D721Med (cell line): ENCODE results near the gene AFF3.

Experiments used
- DNase-seq: peaks from one replicate; pipeline ENCODE4 v3.0.0; 2011; ENCODE audit warnings: low spot score; ENCODE audit not compliant: insufficient read length
- FAIRE-seq: peaks from 2 replicates; lab custom pipeline; 2011; peaks lifted over from hg19 to GRCh38; lab: Jason Lieb, UNC
- TF ChIP-seq, protein P1 (sequence below): IDR thresholded peaks from 2 replicates; pipeline ENCODE4 v1.5.1; 2012; ENCODE audit warnings: mild to moderate bottlenecking, control low read depth; ENCODE audit not compliant: insufficient read depth; ENCODE audit errors: missing control alignments

The AFF3 gene

DNA sequence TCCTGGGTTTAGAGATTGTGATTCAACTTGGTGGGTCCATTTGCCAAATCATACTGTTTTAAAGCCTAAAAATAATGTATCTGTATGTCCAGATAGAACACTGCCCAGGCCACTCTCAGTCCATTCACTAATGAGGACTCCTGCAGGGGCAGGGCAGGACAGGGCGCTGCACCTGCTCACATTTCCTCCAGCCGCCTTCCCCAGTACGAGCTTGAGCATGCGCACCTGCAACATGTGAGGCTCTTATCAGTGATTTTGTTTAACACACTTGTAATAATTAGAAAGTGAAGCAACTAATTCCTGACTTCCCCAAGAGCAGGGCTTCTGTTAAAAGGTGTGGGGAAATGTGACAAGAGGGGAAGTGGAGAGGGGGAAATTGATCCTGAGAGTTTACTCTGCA, 89.7 kb downstream of the AFF3 start:
- TF ChIP-seq, protein P1, sequence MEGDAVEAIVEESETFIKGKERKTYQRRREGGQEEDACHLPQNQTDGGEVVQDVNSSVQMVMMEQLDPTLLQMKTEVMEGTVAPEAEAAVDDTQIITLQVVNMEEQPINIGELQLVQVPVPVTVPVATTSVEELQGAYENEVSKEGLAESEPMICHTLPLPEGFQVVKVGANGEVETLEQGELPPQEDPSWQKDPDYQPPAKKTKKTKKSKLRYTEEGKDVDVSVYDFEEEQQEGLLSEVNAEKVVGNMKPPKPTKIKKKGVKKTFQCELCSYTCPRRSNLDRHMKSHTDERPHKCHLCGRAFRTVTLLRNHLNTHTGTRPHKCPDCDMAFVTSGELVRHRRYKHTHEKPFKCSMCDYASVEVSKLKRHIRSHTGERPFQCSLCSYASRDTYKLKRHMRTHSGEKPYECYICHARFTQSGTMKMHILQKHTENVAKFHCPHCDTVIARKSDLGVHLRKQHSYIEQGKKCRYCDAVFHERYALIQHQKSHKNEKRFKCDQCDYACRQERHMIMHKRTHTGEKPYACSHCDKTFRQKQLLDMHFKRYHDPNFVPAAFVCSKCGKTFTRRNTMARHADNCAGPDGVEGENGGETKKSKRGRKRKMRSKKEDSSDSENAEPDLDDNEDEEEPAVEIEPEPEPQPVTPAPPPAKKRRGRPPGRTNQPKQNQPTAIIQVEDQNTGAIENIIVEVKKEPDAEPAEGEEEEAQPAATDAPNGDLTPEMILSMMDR, result no peak
- FAIRE-seq (no peak), DNase-seq (no peak)

DNA sequence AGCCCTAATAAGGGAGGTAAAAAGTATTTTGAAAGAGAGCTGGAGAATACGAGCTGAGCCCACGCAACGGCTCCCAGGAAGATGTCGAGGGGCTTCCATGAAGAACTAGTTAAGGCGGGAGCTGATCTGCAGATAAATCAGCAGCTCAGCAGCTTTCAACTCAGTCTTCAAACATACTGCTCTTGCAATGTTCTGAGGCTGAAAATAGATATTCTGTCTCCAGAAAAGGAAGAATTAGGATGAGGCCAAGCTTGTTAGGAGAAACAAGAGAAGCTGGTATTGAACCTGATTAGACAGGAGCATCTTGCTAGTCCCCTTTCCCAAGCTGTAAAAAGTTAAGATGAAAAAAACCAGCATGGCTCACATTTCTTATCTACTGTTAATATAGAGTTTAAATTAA, 91.1 kb downstream of the AFF3 start:
- no peak for DNase-seq
- no peak for FAIRE-seq
- TF ChIP-seq, protein P1, result no peak

DNA sequence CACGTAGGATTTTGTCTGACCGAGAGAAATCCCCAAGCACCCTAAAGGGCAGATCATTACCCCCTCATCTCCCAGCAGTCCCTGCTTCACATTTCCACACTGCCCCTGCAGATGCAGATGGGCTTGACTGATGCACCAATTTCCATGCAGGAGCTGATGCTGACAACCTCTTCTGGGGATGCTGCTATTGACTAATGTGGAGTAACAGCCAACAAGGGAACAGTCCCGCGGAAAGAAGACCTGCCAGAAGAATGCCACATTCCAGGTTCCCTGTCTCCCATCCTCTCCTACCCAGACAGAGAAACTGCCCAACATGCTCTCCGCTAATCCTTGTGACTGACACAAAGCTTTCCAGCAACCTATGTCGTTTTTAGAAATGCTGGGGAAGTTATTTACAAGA, 91.7 kb downstream of the AFF3 start:
- DNase-seq (no peak), FAIRE-seq (no peak)
- TF ChIP-seq, protein P1, result no peak

- no peak for FAIRE-seq
- no peak for DNase-seq
- TF ChIP-seq, protein P1, result no peak
These were observed 95.1 kb downstream of the AFF3 start for GRCh38 chr2:100046961-100047947.

- DNase-seq, result no peak
- TF ChIP-seq, protein P1, result no peak
- no peak for FAIRE-seq
These were observed 97.4 kb downstream of the AFF3 start for GRCh38 chr2:100045000-100045399.

GRCh38 chr2:100043891-100044255, 98.5 kb downstream of the AFF3 start:
- FAIRE-seq, result no peak
- TF ChIP-seq, protein P1, result no peak
- no peak for DNase-seq
